NCI-H1092 (cell line): ENCODE measurements around the gene TASP1.

Experiments used
- DNase-seq: peaks from one replicate; lab custom pipeline; 2025; lab: John Stamatoyannopoulos, UW

TASP1 gene

GRCh38 chr20:13341737-13342393 is 296.9 kb downstream of the TASP1 start:
- DNase-seq: no peak

- no peak for DNase-seq
Measured at GRCh38 chr20:13340088-13340487, 298.6 kb downstream of the TASP1 start.
